Smooth muscle cell (in vitro differentiated cells): Measurements from ENCODE around the gene FYCO1. TPM values are rescaled to one million over a fixed set of nuclear protein-coding genes. Genes with fewer than 3 reads are reported as not detected.

ENCODE experiments used
- DNase-seq: peaks from one replicate; lab custom pipeline; 2025; ENCODE audit not compliant: unreplicated experiment; lab: John Stamatoyannopoulos, UW
- H2AFZ ChIP-seq: fragments of 200-600 bp; sonication (generic); 2 replicates; pipeline ENCODE4 v1.6.0; 2016; ENCODE audit warnings: antibody characterized with exemption, low read depth, mild to moderate bottlenecking
- H3F3A ChIP-seq: fragments of 200-600 bp; sonication (generic); 2 replicates; pipeline ENCODE4 v1.6.0; 2017; ENCODE audit warnings: antibody characterized with exemption, low read depth
- H3K27ac ChIP-seq: fragments of 200-600 bp; sonication (generic); 2 replicates; pipeline ENCODE4 v1.5.1; 2016; ENCODE audit warnings: low read depth, mild to moderate bottlenecking
- H3K27me3 ChIP-seq: fragments of 200-600 bp; sonication (generic); 2 replicates; pipeline ENCODE4 v1.6.1; 2016; ENCODE audit warnings: low read depth, mild to moderate bottlenecking
- H3K36me3 ChIP-seq: fragments of 200-600 bp; sonication (generic); 2 replicates; pipeline ENCODE4 v1.5.1; 2016; ENCODE audit warnings: low read depth
- H3K4me1 ChIP-seq: fragments of 200-600 bp; sonication (generic); 2 replicates; pipeline ENCODE4 v1.5.1; 2016; ENCODE audit warnings: low read depth
- H3K4me2 ChIP-seq: fragments of 200-600 bp; sonication (generic); 2 replicates; pipeline ENCODE4 v1.6.0; 2016; ENCODE audit warnings: mild to moderate bottlenecking
- H3K4me3 ChIP-seq: fragments of 200-600 bp; sonication (generic); 2 replicates; pipeline ENCODE4 v1.5.1; 2016; ENCODE audit warnings: mild to moderate bottlenecking
- H3K79me2 ChIP-seq: fragments of 200-600 bp; sonication (generic); 2 replicates; pipeline ENCODE4 v1.6.0; 2016; ENCODE audit warnings: low read depth, mild to moderate bottlenecking
- H3K9ac ChIP-seq: fragments of 200-600 bp; sonication (generic); 2 replicates; pipeline ENCODE4 v1.6.0; 2016; ENCODE audit warnings: low read depth
- H3K9me3 ChIP-seq: fragments of 200-600 bp; sonication (generic); replicated peaks from 2 replicates; pipeline ENCODE4 v1.5.1; 2016; ENCODE audit warnings: low read depth
- H4K20me1 ChIP-seq: fragments of 200-600 bp; sonication (generic); 2 replicates; pipeline ENCODE4 v1.6.0; 2016; ENCODE audit warnings: low read depth
- CTCF ChIP-seq: fragments of 200-600 bp; sonication (generic); IDR thresholded peaks from 2 replicates; pipeline ENCODE4 v1.5.1; 2017; ENCODE audit warnings: borderline replicate concordance, mild to moderate bottlenecking, antibody characterized with exemption; ENCODE audit not compliant: insufficient read depth, poor library complexity, severe bottlenecking
- WGBS: methylation state at CpG from one replicate; pipeline ENCODE4 v1.1.7; 2016; ENCODE audit warnings: low lambda C conversion rate; 5-methylcytosine and 5-hydroxymethylcytosine counted together
- polyA plus RNA-seq: library from polyadenylated mRNA; unstranded; fragments of >200 nt; fragmentation: Nextera tagmentation; extraction: Ambion mirVana; gene quantifications from 2 replicates; pipeline ENCODE4 v1.2.1, GENCODE V29; 2016
- total RNA-seq: library from RNA; depleted of rRNA; stranded (reverse); fragments of >200 nt; gene quantifications from 2 replicates; pipeline ENCODE4 v1.2.3, GENCODE V29; 2014

FYCO1 gene
- total and polyA plus RNA-seq, 2 experiments from 2014 or later = 7.4 to 20.9 TPM

DNA sequence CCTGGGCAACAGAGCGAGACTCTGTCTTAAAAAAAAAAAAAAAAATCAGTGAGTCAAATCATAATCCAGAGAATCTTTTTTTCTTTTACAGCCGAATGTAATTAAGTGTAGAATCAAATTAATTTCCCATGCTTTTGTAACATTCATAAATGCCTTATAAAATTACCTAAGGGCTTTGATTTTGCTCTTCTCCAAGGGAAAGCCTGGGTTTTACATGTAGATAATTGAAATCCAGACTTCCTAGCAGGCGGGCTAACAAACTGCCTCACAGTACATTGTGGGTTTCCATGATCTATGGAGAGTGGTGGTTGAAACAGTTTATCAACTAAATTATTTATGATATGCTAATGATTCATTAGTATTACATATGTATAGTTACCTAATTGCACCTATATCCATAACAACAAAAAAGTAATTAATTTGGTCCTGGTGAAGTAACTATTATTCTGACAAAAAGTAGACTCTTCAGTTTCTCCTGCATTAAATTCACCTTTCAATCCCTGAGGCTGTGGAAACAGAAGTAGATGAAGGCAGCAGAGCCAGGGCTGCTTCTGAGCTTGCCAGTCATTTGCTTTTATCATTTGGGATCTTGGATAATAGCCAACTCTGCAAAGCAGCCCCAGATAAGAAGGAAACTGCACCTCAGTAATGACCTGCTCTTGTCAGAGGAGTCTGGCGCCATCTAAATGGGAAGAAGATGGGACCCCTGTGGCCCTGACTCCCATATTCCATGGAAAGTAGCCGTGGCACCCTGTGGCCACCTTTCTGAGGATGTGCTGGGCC is 99.7 kb downstream of the FYCO1 start:
- DNase-seq = no peak
- 84% methylated on average over 5 of the region's 5 CpGs for WGBS
- H2AFZ ChIP-seq = no peak overlapping the region
- TF ChIP-seq CTCF = no peak
- H3K9ac ChIP-seq = no peak overlapping the region
- no peaks in the 10 kb centered on the region for H3K36me3 ChIP-seq
- no peaks in the 10 kb centered on the region for H3K27me3 ChIP-seq
- H3K79me2 ChIP-seq = no peaks in the 10 kb centered on the region
- peak overlapping the region; percentile 54 for H3K4me2 ChIP-seq
- H3F3A ChIP-seq = no peaks in the 10 kb centered on the region
- no peak overlapping the region for H3K4me3 ChIP-seq
- no peaks in the 10 kb centered on the region for H4K20me1 ChIP-seq
- H3K9me3 ChIP-seq = no peaks in the 10 kb centered on the region
- H3K4me1 ChIP-seq = no peaks in the 10 kb centered on the region
- H3K27ac ChIP-seq = no peak overlapping the region

DNA sequence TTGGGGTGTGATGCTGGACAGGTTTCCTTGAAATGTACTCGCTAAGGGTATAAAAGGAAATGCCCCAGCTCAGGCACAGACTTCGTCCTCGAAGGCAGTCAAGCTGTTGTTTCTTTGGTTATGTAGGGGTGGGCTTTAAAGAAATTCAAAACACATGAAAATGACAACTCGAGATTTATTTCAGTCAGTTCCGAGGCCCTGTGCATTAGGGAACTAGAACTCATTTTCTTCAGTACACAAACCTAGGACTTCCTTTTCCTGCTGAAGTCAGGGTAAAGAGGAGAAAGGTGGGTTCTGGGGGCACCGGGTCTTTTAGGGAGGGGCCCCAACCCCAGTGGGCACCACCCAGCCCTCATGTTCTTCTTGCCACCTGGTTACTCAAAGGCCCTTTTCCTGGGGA is 101.6 kb downstream of the FYCO1 start:
- no peaks in the 10 kb centered on the region for H3K27me3 ChIP-seq
- H4K20me1 ChIP-seq = no peaks in the 10 kb centered on the region
- H3K9ac ChIP-seq = no peak overlapping the region
- H3K4me2 ChIP-seq = no peak overlapping the region
- DNase-seq = no peak
- WGBS = 94% methylated on average over 6 of the region's 6 CpGs
- H3K36me3 ChIP-seq = no peaks in the 10 kb centered on the region
- no peak overlapping the region for H3K27ac ChIP-seq
- H3K9me3 ChIP-seq = no peaks in the 10 kb centered on the region
- H2AFZ ChIP-seq = no peak overlapping the region
- no peaks in the 10 kb centered on the region for H3K4me1 ChIP-seq
- no peak overlapping the region for H3K4me3 ChIP-seq
- H3F3A ChIP-seq = no peaks in the 10 kb centered on the region
- H3K79me2 ChIP-seq = no peaks in the 10 kb centered on the region
- no peak for TF ChIP-seq CTCF

- no peaks in the 10 kb centered on the region for H3K36me3 ChIP-seq
- 94% methylated on average over 1 of the region's 1 CpG for whole genome bisulfite sequencing
- no peak for TF ChIP-seq CTCF
- no peak for DNase-seq
- H3K4me3 ChIP-seq = no peak overlapping the region
- H3K27me3 ChIP-seq = no peaks in the 10 kb centered on the region
- H3K27ac ChIP-seq = no peak overlapping the region
- H3K9ac ChIP-seq = no peak overlapping the region
- no peaks in the 10 kb centered on the region for H3K4me1 ChIP-seq
- H4K20me1 ChIP-seq = no peaks in the 10 kb centered on the region
- no peak overlapping the region for H3K4me2 ChIP-seq
- no peaks in the 10 kb centered on the region for H3F3A ChIP-seq
- no peaks in the 10 kb centered on the region for H3K79me2 ChIP-seq
- H3K9me3 ChIP-seq = no peaks in the 10 kb centered on the region
- no peak overlapping the region for H2AFZ ChIP-seq
These were observed 103.5 kb downstream of the FYCO1 start for GRCh38 chr3:45892161-45892560.

DNA sequence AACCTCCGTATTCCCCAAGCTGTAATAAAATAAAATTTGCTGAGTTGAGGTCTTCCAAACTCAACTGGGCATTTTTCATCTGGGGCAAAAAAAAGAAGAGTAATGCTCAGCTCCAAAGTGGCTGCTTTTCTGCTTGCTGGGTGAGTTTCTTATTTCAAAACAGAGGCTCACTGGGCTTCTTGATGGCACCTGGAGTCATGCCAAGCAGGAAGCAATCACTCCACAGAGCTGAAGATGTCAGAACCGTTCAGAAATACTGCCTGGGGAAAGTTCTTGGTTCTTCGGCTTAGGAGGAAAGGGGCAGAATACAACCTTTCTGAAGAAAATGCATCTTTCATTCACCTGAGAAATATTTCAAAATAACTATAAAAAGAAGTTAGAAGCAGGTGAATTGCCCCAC is 105.2 kb downstream of the FYCO1 start:
- H4K20me1 ChIP-seq = no peaks in the 10 kb centered on the region
- H3K4me2 ChIP-seq = no peak overlapping the region
- H3K79me2 ChIP-seq = no peaks in the 10 kb centered on the region
- no peaks in the 10 kb centered on the region for H3K4me1 ChIP-seq
- H3F3A ChIP-seq = no peaks in the 10 kb centered on the region
- WGBS = 85% methylated on average over 3 of the region's 3 CpGs
- H3K36me3 ChIP-seq = no peaks in the 10 kb centered on the region
- H3K9ac ChIP-seq = no peak overlapping the region
- H3K27me3 ChIP-seq = peaks cover under 1% of the 10 kb centered on the region
- H3K4me3 ChIP-seq = no peak overlapping the region
- no peak for DNase-seq
- no peak overlapping the region for H2AFZ ChIP-seq
- H3K9me3 ChIP-seq = no peaks in the 10 kb centered on the region
- no peak overlapping the region for H3K27ac ChIP-seq
- no peak for TF ChIP-seq CTCF
